Muscle of leg (tissue), 11 donors: Measurements from ENCODE around the gene HAND1. TPM values are rescaled to one million over a fixed set of nuclear protein-coding genes. Genes with fewer than 3 reads are reported as not detected.

Experiments used
- DNase-seq: peaks from one replicate; pipeline ENCODE4 v3.0.0; 2013
- H3K27ac ChIP-seq: one replicate; pipeline ENCODE4 v1.5.1; 2013; ENCODE audit warnings: mild to moderate bottlenecking, low read length, control low read depth
- H3K27me3 ChIP-seq: one replicate; pipeline ENCODE4 v1.6.1; 2013; ENCODE audit warnings: low read length; ENCODE audit not compliant: control insufficient read depth, insufficient read depth
- H3K36me3 ChIP-seq: one replicate; pipeline ENCODE4 v1.6.1; 2013; ENCODE audit warnings: low read length; ENCODE audit not compliant: control insufficient read depth, insufficient read depth
- H3K4me1 ChIP-seq: one replicate; pipeline ENCODE4 v1.6.1; 2013; ENCODE audit warnings: low read length; ENCODE audit not compliant: control insufficient read depth, insufficient read depth
- H3K4me3 ChIP-seq: one replicate; pipeline ENCODE4 v1.5.1; 2013; ENCODE audit warnings: low read length, control low read depth
- H3K9me3 ChIP-seq: replicated peaks from 2 replicates; pipeline ENCODE4 v1.6.1; 2013; ENCODE audit warnings: low read depth, low read length; ENCODE audit not compliant: control insufficient read depth
- WGBS: methylation state at CpG from one replicate; pipeline ENCODE4 v1.1.5; 2013; ENCODE audit warnings: missing lambda C conversion rate; ENCODE audit not compliant: insufficient coverage; 5-methylcytosine and 5-hydroxymethylcytosine counted together
- polyA plus RNA-seq, 8 donors: library from polyadenylated mRNA; unstranded; fragments of 120-200 nt; gene quantifications; one replicate each; pipeline versions ENCODE4 v1.2.1 to v1.2.3, GENCODE V29; 2013; ENCODE audit warnings: inconsistent platforms in 1 of 8, low replicate concordance in 1 of 8; ENCODE audit not compliant: insufficient read length in 8 of 8, insufficient read depth in 1 of 8
- total RNA-seq: library from RNA; stranded (reverse); fragments of 120-200 nt; gene quantifications from one replicate; pipeline ENCODE4 v1.2.4, GENCODE V29; 2013

HAND1 gene
- total and polyA plus RNA-seq, 9 donors: 0.21 TPM; not detected in 8

GRCh38 chr5:154459015-154459414 is 19.0 kb downstream of the HAND1 start:
- DNase-seq: no peak
- peaks cover 53% of the 10 kb centered on the region for H3K36me3 ChIP-seq
- H3K27me3 ChIP-seq: no peaks in the 10 kb centered on the region
- H3K27ac ChIP-seq: no peak overlapping the region
- 67% methylated on average over 2 of the region's 3 CpGs for WGBS
- H3K4me3 ChIP-seq: no peak overlapping the region
- H3K9me3 ChIP-seq: no peaks in the 10 kb centered on the region
- H3K4me1 ChIP-seq: peaks cover 2% of the 10 kb centered on the region

GRCh38 chr5:154456540-154456939 is 21.5 kb downstream of the HAND1 start:
- Histone ChIP-seq H3K27me3 (no peaks in the 10 kb centered on the region), H3K4me3 (no peak overlapping the region), H3K27ac (no peak overlapping the region), H3K9me3 (no peaks in the 10 kb centered on the region), H3K36me3 (peaks cover 73% of the 10 kb centered on the region), H3K4me1 (peaks cover 2% of the 10 kb centered on the region)
- DNase-seq: no peak
- WGBS: 100% methylated on average over 1 of the region's 3 CpGs

DNA sequence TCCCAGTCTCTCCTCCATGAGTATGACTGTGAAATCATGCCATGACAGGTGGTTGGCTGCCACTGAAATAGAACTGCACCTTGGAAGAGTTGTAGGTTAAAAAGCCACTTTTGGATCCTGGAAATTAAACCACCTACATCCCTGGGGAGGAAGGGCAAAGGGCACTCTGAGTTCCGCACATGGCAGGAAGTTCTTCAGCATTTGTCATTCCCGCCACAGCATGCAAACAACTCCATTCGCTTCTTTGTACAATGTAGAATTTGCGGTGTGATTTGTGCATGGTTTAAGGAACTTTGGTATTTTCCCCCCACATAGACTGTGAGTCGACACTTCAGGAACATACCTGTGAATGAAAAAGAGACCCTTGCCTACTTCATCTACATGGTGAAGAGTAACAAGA is 22.4 kb downstream of the HAND1 start:
- no CpG with 5 or more reads among the region's 5 CpGs for WGBS
- no peak for DNase-seq
- H3K36me3 ChIP-seq: peaks cover 83% of the 10 kb centered on the region
- no peaks in the 10 kb centered on the region for H3K9me3 ChIP-seq
- no peaks in the 10 kb centered on the region for H3K27me3 ChIP-seq
- peaks cover 2% of the 10 kb centered on the region for H3K4me1 ChIP-seq
- H3K27ac ChIP-seq: no peak overlapping the region
- no peak overlapping the region for H3K4me3 ChIP-seq

GRCh38 chr5:154451957-154452356 is 26.1 kb downstream of the HAND1 start:
- no peak for DNase-seq
- no CpG with 5 or more reads among the region's 8 CpGs for WGBS
- H3K9me3 ChIP-seq: no peaks in the 10 kb centered on the region
- H3K36me3 ChIP-seq: peaks cover 69% of the 10 kb centered on the region
- H3K27me3 ChIP-seq: no peaks in the 10 kb centered on the region
- no peak overlapping the region for H3K27ac ChIP-seq
- peaks cover 6% of the 10 kb centered on the region for H3K4me1 ChIP-seq
- no peak overlapping the region for H3K4me3 ChIP-seq

DNA sequence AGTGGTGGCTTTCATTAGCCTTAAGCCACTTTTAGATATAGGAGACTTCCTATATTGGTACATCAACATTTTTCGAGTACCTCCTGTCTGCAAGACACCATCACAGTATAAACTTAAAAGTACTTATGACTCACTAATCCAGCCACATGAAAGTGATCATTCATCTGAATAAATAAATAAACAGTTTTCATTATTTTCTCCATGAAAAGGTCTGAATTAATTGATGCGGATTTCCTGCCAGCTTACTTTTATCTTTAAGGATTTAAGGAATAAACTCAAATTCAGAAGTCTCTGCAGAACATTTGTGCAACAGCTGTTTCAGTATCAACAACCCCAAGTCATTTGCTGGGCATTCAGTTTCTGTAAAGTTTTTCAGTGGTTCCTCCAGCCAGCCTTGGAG is 28.2 kb downstream of the HAND1 start:
- no peak overlapping the region for H3K4me3 ChIP-seq
- no peaks in the 10 kb centered on the region for H3K27me3 ChIP-seq
- DNase-seq: no peak
- no CpG with 5 or more reads among the region's 2 CpGs for WGBS
- H3K27ac ChIP-seq: no peak overlapping the region
- H3K4me1 ChIP-seq: peaks cover 13% of the 10 kb centered on the region
- H3K9me3 ChIP-seq: no peaks in the 10 kb centered on the region
- H3K36me3 ChIP-seq: peaks cover 49% of the 10 kb centered on the region

- H3K4me3 ChIP-seq: peak overlapping the region; percentile 79
- H3K27me3 ChIP-seq: no peaks in the 10 kb centered on the region
- H3K9me3 ChIP-seq: no peaks in the 10 kb centered on the region
- H3K27ac ChIP-seq: peak overlapping the region; percentile 80
- no peak for DNase-seq
- H3K36me3 ChIP-seq: peaks cover 28% of the 10 kb centered on the region
- H3K4me1 ChIP-seq: peaks cover 16% of the 10 kb centered on the region
- 0% methylated on average over 2 of the region's 10 CpGs for WGBS
Observed at GRCh38 chr5:154447089-154447725, 30.8 kb downstream of the HAND1 start.

DNA sequence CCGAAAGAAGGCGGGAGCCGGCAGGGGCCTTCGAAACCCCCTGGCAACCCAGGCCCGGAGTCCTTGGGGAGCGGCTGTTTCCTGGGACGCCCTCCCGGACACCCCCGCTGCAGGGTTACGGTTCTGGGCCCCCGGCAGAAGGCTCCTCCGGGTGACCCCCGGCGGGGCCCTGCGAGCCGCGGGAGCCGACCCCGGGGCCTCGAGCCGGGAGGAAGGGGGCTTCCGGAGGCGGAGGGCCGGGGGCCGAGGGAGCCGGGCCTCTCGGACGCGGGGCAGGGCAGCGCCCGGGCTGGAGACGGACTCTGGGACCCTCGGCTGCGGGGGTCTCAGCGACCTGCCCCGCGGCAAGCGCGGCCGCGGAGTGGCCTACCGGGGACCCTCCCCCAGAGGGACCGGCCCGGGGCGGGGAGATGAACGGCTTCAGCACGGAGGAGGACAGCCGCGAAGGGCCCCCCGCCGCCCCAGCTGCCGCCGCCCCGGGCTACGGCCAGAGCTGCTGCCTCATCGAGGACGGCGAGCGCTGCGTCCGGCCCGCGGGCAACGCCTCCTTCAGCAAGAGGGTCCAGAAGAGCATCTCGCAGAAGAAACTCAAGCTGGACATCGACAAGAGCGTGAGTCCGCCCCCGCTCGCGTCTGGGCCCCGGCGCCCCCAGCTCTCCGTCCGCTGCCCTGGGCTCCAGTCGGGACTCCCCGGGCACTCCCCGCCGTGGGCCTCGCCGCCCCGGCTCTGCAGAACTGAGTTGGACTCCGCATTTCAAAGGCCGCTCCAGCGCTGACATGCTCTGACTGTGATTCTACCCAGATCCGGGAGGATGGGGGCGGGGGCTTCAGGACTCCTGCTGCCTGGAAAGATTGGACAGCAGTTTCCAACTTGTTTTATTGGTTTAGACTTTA is 31.6 kb downstream of the HAND1 start:
- peak overlapping the region; percentile 80 for H3K27ac ChIP-seq
- H3K4me3 ChIP-seq: peak overlapping the region; percentile 79
- no peaks in the 10 kb centered on the region for H3K27me3 ChIP-seq
- peaks cover 16% of the 10 kb centered on the region for H3K4me1 ChIP-seq
- peak; percentile 85 for DNase-seq
- H3K9me3 ChIP-seq: no peaks in the 10 kb centered on the region
- WGBS: under 1% methylated on average over 86 of the region's 87 CpGs
- peaks cover 29% of the 10 kb centered on the region for H3K36me3 ChIP-seq

DNA sequence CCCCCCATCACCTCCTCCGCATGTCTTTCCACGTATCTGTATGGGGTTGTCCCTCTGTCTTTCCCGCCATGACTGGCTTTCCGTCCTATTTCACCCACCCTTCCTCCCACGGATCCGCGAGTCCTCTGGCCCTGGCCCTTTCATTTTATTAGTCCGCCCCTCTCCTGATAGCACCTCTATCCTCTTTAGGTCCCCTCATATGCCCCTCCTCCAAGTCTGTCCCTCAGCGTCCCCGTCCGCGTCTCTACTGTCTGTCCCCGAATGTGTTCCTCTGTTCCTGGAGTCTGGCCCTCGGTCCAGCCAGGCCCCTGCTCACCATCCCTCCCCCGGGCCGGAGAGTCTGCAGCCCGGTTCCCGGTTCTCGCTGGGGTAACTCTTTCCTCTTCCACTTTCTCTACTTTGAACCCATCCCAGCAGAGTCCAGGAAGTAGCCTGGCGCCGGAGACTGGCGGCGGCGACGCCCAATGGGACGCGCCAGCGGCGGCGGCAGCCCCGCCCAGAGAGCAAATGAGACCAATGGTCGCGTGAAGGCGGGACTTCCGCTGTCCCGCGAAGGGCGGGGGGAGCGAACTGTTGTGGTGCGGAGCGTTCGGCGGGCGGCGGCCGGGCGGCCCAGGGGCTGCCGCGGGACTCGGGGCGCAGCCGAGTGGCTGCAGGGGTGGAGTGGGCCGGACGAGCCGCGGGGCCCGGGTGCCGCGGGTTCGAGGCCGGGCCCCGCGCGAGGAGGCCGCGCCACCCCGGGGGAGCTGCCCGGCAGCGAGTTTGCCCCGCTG is 32.4 kb downstream of the HAND1 start, which contains the start of gene SAP30L:
TSS of gene SAP30L (plus strand) at position 576 of the 773 bp plus-strand sequence. CDS start 608 bp downstream, outside the sequence.
- H3K27ac ChIP-seq: peak within 1 kb of the TSS; percentile 87
- no peaks in the 10 kb centered on the region for H3K9me3 ChIP-seq
- DNase-seq: peak; percentile 98
- under 1% methylated on average over 69 of the region's 70 CpGs for WGBS
- peaks cover 27% of the 10 kb centered on the region for H3K36me3 ChIP-seq
- peaks cover 16% of the 10 kb centered on the region for H3K4me1 ChIP-seq
- peak within 1 kb of the TSS; percentile 95 for H3K4me3 ChIP-seq
- H3K27me3 ChIP-seq: no peaks in the 10 kb centered on the region

DNA sequence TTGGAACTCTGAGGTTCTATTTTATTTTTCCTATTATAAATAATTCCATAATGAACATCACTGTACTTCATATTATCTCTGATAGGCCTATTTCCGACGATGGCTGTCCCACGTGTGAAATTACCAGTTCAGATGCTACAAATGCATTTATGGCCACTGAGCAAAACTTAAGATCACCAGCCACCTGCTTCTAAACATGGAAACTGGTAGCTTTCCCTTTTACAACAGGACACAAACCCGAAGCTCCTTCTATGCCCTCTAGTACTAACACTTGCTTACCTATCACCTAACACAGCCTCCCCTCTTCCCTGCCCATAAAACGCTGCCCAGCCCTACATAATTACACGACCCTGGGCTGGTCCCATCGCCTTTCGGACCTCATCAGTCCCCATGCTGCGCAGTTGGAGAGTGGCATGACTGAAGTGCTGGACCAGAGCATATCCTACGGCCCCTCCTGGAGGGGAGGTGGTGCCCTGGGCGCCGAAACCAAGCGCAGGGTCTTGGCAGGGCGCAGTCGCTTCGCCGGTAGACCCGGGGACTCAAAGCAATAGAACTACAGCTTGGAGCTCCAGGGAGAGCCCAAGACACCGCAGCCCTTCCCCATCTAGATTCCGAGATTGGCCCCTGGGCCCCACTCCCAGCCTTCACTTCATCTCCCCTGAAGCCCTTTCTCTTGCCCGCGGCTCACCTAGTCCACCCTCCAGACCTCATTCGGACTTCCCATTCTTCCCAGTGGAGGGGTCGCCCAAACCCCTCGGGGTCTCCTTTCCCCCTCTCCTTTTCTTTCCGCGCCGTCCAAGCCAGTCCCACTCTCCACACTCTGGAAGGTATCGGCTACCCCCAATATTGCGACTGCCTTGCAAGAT is 33.2 kb downstream of the HAND1 start:
- Histone ChIP-seq H3K9me3 (no peaks in the 10 kb centered on the region), H3K4me1 (peaks cover 16% of the 10 kb centered on the region), H3K36me3 (peaks cover 27% of the 10 kb centered on the region), H3K4me3 (peak overlapping the region; percentile 95), H3K27me3 (no peaks in the 10 kb centered on the region), H3K27ac (peak overlapping the region; percentile 87)
- 4% methylated on average over 30 of the region's 30 CpGs for WGBS
- peak; percentile 14 for DNase-seq
